ENCODE results near the gene TMPRSS4.

TMPRSS4 gene

GRCh38 chr11:118074785-118075184, 2.1 kb upstream of the TMPRSS4 start:
- no peaks in the 10 kb centered on the region for H3K36me3 ChIP-seq (ENCODE audit: insufficient read depth, low read length)
- no peak overlapping the region for H2AFZ ChIP-seq (ENCODE audit: low read depth, low read length)
- H3K27me3 ChIP-seq (ENCODE audit: insufficient read depth, low read length): peaks cover 22% of the 10 kb centered on the region
- H3K4me3 ChIP-seq (ENCODE audit: low read length): no peak overlapping the region
- no peaks in the 10 kb centered on the region for H3K4me1 ChIP-seq (ENCODE audit: insufficient read depth, low read length)
- H3K9me3 ChIP-seq (ENCODE audit: low read length): no peaks in the 10 kb centered on the region

GRCh38 chr11:118078911-118079411, 2.1 kb downstream of the TMPRSS4 start:
- Histone ChIP-seq H2AFZ (ENCODE audit: low read depth, low read length) (no peak overlapping the region), H3K27me3 (ENCODE audit: insufficient read depth, low read length) (peaks cover 27% of the 10 kb centered on the region), H3K4me3 (ENCODE audit: low read length) (no peak overlapping the region), H3K9me3 (ENCODE audit: low read length) (no peaks in the 10 kb centered on the region), H3K4me1 (ENCODE audit: insufficient read depth, low read length) (peaks cover 3% of the 10 kb centered on the region), H3K36me3 (ENCODE audit: insufficient read depth, low read length) (no peaks in the 10 kb centered on the region)

DNA sequence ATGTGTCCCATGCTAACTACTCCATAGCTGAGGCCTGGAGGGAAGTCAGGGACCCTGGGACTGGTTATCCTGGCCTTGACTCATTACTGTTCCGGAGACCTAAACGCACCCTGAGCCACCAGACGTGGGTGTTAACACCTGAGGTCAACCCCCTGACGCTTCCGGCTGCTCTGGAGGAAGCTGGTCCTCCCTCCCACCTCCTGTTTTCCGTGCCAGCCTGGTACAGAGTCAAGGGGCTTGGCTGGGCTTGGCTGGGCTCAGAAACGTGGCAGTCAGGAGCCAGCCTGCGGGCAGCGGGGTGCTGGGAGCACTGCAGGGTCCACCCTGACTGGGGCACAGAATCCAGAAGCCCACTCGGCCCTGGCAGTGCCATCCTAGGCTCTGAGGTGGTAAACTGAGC, 2.6 kb downstream of the TMPRSS4 start:
- Histone ChIP-seq H3K27me3 (ENCODE audit: insufficient read depth, low read length) (peaks cover 30% of the 10 kb centered on the region), H3K9me3 (ENCODE audit: low read length) (no peaks in the 10 kb centered on the region), H2AFZ (ENCODE audit: low read depth, low read length) (no peak overlapping the region), H3K4me1 (ENCODE audit: insufficient read depth, low read length) (peaks cover 3% of the 10 kb centered on the region), H3K36me3 (ENCODE audit: insufficient read depth, low read length) (no peaks in the 10 kb centered on the region), H3K4me3 (ENCODE audit: low read length) (no peak overlapping the region)

- peaks cover 29% of the 10 kb centered on the region for H3K27me3 ChIP-seq (ENCODE audit: insufficient read depth, low read length)
- H3K4me3 ChIP-seq (ENCODE audit: low read length): no peak overlapping the region
- H3K9me3 ChIP-seq (ENCODE audit: low read length): no peaks in the 10 kb centered on the region
- no peak overlapping the region for H2AFZ ChIP-seq (ENCODE audit: low read depth, low read length)
- H3K4me1 ChIP-seq (ENCODE audit: insufficient read depth, low read length): peaks cover 3% of the 10 kb centered on the region
- H3K36me3 ChIP-seq (ENCODE audit: insufficient read depth, low read length): no peaks in the 10 kb centered on the region
Observed at GRCh38 chr11:118080296-118080695, 3.4 kb downstream of the TMPRSS4 start.

DNA sequence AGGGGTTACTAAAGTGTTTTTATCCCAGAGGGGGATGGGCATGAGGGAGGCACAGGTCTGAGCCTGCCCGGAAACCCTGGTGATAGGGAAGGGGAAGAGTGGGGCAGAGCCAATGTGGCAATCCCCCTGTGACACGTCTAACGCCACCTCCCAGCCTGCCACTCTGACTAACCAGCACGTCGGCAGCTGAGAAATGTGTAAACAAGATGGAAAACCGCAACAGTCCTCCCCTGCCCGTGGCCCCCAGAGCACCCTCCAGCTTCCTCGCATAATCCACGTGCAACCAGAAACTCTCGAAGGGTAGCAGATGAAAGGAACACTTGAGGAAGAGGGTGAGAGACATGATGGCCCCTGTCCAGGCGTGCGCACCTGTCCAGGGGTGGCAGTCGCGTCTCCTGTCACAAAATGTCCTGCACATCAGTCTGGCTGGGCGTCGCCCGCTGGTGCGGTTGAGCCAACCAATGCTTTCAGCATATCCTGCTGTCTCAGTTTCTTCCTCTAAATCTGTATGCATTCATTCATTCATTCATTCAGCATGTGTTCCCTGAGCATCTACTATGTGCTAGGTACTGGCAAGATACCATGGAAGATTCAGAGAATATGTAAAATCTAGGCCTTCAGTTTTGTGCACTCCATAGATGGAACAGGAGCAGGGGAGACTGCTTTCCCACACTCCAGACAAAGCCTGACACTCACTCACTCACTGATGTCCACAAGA, 4.5 kb downstream of the TMPRSS4 start:
- Histone ChIP-seq H2AFZ (ENCODE audit: low read depth, low read length) (no peak overlapping the region), H3K4me1 (ENCODE audit: insufficient read depth, low read length) (peaks cover 3% of the 10 kb centered on the region), H3K27me3 (ENCODE audit: insufficient read depth, low read length) (peaks cover 27% of the 10 kb centered on the region), H3K4me3 (ENCODE audit: low read length) (no peak overlapping the region), H3K9me3 (ENCODE audit: low read length) (no peaks in the 10 kb centered on the region), H3K36me3 (ENCODE audit: insufficient read depth, low read length) (no peaks in the 10 kb centered on the region)

GRCh38 chr11:118082880-118083552, 6.1 kb downstream of the TMPRSS4 start:
- no peaks in the 10 kb centered on the region for H3K36me3 ChIP-seq (ENCODE audit: insufficient read depth, low read length)
- H3K4me3 ChIP-seq (ENCODE audit: low read length): no peak overlapping the region
- peaks cover 15% of the 10 kb centered on the region for H3K27me3 ChIP-seq (ENCODE audit: insufficient read depth, low read length)
- no peak overlapping the region for H2AFZ ChIP-seq (ENCODE audit: low read depth, low read length)
- peaks cover 2% of the 10 kb centered on the region for H3K9me3 ChIP-seq (ENCODE audit: low read length)
- peaks cover 3% of the 10 kb centered on the region for H3K4me1 ChIP-seq (ENCODE audit: insufficient read depth, low read length)

GRCh38 chr11:118084247-118084646, 7.4 kb downstream of the TMPRSS4 start:
- H2AFZ ChIP-seq (ENCODE audit: low read depth, low read length): no peak overlapping the region
- H3K27me3 ChIP-seq (ENCODE audit: insufficient read depth, low read length): peaks cover 9% of the 10 kb centered on the region
- peaks cover 3% of the 10 kb centered on the region for H3K4me1 ChIP-seq (ENCODE audit: insufficient read depth, low read length)
- H3K36me3 ChIP-seq (ENCODE audit: insufficient read depth, low read length): no peaks in the 10 kb centered on the region
- H3K9me3 ChIP-seq (ENCODE audit: low read length): peaks cover 8% of the 10 kb centered on the region
- no peak overlapping the region for H3K4me3 ChIP-seq (ENCODE audit: low read length)

DNA sequence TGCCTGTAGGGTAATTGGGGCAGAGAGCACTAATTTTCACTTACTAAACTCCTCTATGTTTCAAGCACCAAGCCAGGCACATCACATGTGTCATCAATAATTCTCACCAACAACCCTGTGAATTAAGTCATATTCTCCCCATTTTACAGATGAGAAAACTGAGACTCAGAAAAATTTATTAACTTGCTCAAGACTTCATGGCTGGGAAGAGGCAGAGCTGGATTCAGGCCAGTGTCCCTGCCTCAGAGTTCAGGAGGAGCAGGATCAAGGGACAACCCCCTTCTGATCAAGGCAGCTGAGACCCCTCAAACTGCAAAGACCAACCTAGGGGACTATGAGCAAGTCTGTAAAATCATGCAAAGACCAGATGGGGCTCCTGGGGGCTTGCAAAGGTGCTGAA, 7.8 kb downstream of the TMPRSS4 start:
- H3K4me1 ChIP-seq (ENCODE audit: insufficient read depth, low read length): peaks cover 3% of the 10 kb centered on the region
- no peak overlapping the region for H2AFZ ChIP-seq (ENCODE audit: low read depth, low read length)
- H3K4me3 ChIP-seq (ENCODE audit: low read length): no peak overlapping the region
- peaks cover 9% of the 10 kb centered on the region for H3K27me3 ChIP-seq (ENCODE audit: insufficient read depth, low read length)
- H3K36me3 ChIP-seq (ENCODE audit: insufficient read depth, low read length): no peaks in the 10 kb centered on the region
- peaks cover 8% of the 10 kb centered on the region for H3K9me3 ChIP-seq (ENCODE audit: low read length)

DNA sequence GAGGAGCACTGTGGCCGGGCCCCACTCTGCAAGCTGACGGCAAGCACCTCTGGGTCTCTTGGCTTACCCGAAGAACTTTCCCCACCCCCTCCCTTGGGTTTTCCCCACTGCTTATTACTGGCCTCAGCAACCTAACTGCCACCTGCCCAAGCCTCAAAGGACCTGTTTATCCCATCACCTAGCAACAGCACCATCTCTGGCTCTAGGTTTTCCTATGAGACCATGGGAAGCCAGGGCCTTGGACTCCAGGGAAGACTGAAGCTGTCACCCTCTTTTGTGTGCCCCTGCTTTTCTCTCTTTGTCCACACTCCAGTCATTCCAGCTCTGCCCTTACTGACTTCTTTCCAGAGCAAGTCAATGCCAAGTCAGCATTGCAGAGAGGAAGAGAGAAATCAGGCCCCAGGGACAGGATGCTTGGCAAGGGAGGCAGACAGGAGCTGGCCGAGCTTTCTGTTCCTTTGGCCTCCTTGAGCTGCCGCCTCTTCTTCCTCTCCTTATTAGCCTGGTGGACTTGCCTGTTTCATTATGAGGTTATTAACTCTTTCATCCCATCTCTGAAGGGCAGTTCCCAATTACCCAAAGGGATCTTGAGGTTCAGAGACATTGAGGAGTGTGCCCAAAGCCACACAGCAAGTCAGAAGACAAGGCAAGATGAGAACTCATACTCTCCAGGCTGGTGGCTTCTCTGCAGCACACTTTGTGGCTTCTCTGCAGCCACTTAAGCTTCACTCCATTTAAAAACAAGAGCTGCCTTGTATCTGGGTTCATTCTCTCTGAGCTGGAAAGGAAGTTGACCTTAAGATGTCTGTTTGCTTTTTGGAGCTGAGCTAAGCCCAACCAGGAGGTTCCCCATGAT, 10.3 kb downstream of the TMPRSS4 start, which contains the start of gene SMIM35:
Gene SMIM35, minus strand, starts transcription at position 51 of the 856 bp plus-strand sequence. CDS start 206 bp downstream, outside the sequence.
- H3K36me3 ChIP-seq (ENCODE audit: insufficient read depth, low read length): no peaks in the 10 kb centered on the region
- no peak within 1 kb of the TSS for H3K4me3 ChIP-seq (ENCODE audit: low read length)
- H3K9me3 ChIP-seq (ENCODE audit: low read length): peaks cover 8% of the 10 kb centered on the region
- H3K27me3 ChIP-seq (ENCODE audit: insufficient read depth, low read length): peaks cover 3% of the 10 kb centered on the region
- H3K4me1 ChIP-seq (ENCODE audit: insufficient read depth, low read length): peaks cover 3% of the 10 kb centered on the region
- no peak within 1 kb of the TSS for H2AFZ ChIP-seq (ENCODE audit: low read depth, low read length)

DNA sequence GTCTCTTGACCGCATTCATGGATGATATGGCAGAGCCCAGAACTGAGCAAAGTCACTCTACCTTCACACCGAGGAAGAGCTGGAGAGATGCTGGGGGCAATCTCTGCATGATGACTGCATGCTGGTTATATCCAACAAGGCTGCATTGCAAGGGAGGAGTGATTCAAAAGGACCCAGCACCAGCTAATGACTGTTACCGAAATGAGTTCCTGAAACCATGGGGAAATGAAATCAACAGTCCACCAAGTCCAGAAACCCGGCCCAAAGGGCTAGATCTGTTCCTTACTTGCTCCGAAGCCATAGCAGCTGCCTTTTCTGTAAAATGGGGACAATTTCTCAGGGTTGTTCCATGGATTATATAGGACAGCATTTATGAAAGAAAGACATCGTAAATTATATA, 11.1 kb downstream of the TMPRSS4 start:
- Histone ChIP-seq H2AFZ (ENCODE audit: low read depth, low read length) (no peak overlapping the region), H3K27me3 (ENCODE audit: insufficient read depth, low read length) (peaks cover 3% of the 10 kb centered on the region), H3K36me3 (ENCODE audit: insufficient read depth, low read length) (no peaks in the 10 kb centered on the region), H3K4me3 (ENCODE audit: low read length) (no peak overlapping the region), H3K4me1 (ENCODE audit: insufficient read depth, low read length) (peaks cover 3% of the 10 kb centered on the region), H3K9me3 (ENCODE audit: low read length) (peaks cover 8% of the 10 kb centered on the region)

DNA sequence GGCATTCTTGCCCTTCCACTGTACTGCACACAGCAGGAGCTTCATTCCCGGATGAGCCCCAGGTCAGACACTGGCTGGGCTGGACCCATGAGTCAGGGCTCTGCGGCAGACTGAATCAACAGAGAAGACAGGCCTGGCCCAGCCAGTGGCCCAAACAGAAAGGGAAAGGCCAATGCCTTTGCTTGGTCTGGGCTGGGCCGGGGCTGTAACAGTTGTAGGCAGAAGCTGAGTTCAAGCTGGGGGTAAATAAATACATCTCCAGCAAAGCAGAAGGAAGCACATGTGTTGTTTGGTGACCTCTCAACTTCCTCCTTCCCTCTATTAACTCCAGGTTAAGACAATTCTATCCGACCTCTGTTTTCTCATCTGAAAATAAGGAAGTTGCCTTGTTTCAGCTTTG, 11.7 kb downstream of the TMPRSS4 start:
- Histone ChIP-seq H3K36me3 (ENCODE audit: insufficient read depth, low read length) (no peaks in the 10 kb centered on the region), H3K4me3 (ENCODE audit: low read length) (no peak overlapping the region), H2AFZ (ENCODE audit: low read depth, low read length) (no peak overlapping the region), H3K9me3 (ENCODE audit: low read length) (peaks cover 8% of the 10 kb centered on the region), H3K27me3 (ENCODE audit: insufficient read depth, low read length) (peaks cover 3% of the 10 kb centered on the region), H3K4me1 (ENCODE audit: insufficient read depth, low read length) (peaks cover 4% of the 10 kb centered on the region)

- peaks cover 8% of the 10 kb centered on the region for H3K9me3 ChIP-seq (ENCODE audit: low read length)
- H3K4me1 ChIP-seq (ENCODE audit: insufficient read depth, low read length): peaks cover 4% of the 10 kb centered on the region
- no peak overlapping the region for H2AFZ ChIP-seq (ENCODE audit: low read depth, low read length)
- H3K27me3 ChIP-seq (ENCODE audit: insufficient read depth, low read length): no peaks in the 10 kb centered on the region
- H3K36me3 ChIP-seq (ENCODE audit: insufficient read depth, low read length): no peaks in the 10 kb centered on the region
- H3K4me3 ChIP-seq (ENCODE audit: low read length): no peak overlapping the region
Observed at GRCh38 chr11:118090545-118091162, 13.8 kb downstream of the TMPRSS4 start.
